IMR-90 (cell line): ENCODE data around the gene GPR137. TPM values are rescaled to one million over a fixed set of nuclear protein-coding genes. Genes with fewer than 3 reads are reported as not detected.

ENCODE experiments used
- BHLHE40 ChIP-seq: fragments of 150-350 bp; IDR thresholded peaks from 2 replicates; pipeline ENCODE4 v1.6.1; 2016; ENCODE audit warnings: mild to moderate bottlenecking, low read depth, low read length
- CEBPB ChIP-seq: IDR thresholded peaks from 2 replicates; pipeline ENCODE4 v1.6.1; 2012; ENCODE audit warnings: low read depth, low read length, improper control_type of control experiment
- RCOR1 ChIP-seq: IDR thresholded peaks from 2 replicates; pipeline ENCODE4 v1.6.1; 2012; ENCODE audit warnings: mild to moderate bottlenecking, low read length, improper control_type of control experiment; ENCODE audit not compliant: insufficient replicate concordance
- SMC3 ChIP-seq: fragments of 150-350 bp; IDR thresholded peaks from 2 replicates; pipeline ENCODE4 v1.6.1; 2016; ENCODE audit warnings: low read depth, mild to moderate bottlenecking, antibody characterized with exemption, low read length, moderate library complexity
- polyA plus RNA-seq, 3 experiments: library from polyadenylated mRNA; depleted of rRNA; stranded (reverse); fragments of >200 nt; gene quantifications; 2 replicates each; pipeline ENCODE4 v1.2.3, GENCODE V29; 2012; ENCODE audit warnings: low replicate concordance in 1 of 3
- total RNA-seq: library from RNA; depleted of rRNA; stranded (reverse); fragments of >200 nt; gene quantifications from 2 replicates; pipeline ENCODE4 v1.2.3, GENCODE V29; 2012
- TF ChIP-seq, protein P1 (sequence below): fragments of 150-350 bp; IDR thresholded peaks from 2 replicates; pipeline ENCODE4 v1.6.1; 2017; ENCODE audit warnings: mild to moderate bottlenecking, antibody characterized with exemption, low read length, low read depth

The GPR137 gene
- total and polyA plus RNA-seq, 2 of the 4 experiments (the other 2 are of a cell fraction), result 3.6 to 26.0 TPM

GRCh38 chr11:64275031-64275800 lies 10.4 kb upstream of the GPR137 start (continued):
- TF ChIP-seq BHLHE40 (no peak), CEBPB (no peak), SMC3 (no peak), RCOR1 (no peak)
- TF ChIP-seq, protein P1, sequence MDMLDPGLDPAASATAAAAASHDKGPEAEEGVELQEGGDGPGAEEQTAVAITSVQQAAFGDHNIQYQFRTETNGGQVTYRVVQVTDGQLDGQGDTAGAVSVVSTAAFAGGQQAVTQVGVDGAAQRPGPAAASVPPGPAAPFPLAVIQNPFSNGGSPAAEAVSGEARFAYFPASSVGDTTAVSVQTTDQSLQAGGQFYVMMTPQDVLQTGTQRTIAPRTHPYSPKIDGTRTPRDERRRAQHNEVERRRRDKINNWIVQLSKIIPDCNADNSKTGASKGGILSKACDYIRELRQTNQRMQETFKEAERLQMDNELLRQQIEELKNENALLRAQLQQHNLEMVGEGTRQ, result no peak
